ENCODE measurements around the gene RBBP8NL.

The RBBP8NL gene

GRCh38 chr20:62387933-62388635 lies 39.3 kb downstream of the RBBP8NL start:
- Histone ChIP-seq H3K4me3 (ENCODE audit: low read depth, low read length) (peak overlapping the region; percentile 100), H2AFZ (ENCODE audit: low read length, unreplicated experiment) (no peak overlapping the region), H3K36me3 (ENCODE audit: insufficient read depth, low read length) (peaks cover 9% of the 10 kb centered on the region; the same call in 1 of the 2 replicates), H3K27me3 (ENCODE audit: insufficient read depth, low read length) (no peaks in the 10 kb centered on the region), H3K4me1 (ENCODE audit: control insufficient read depth, insufficient read depth, low read length, unreplicated experiment) (peaks cover 14% of the 10 kb centered on the region), H3K79me2 (ENCODE audit: control insufficient read depth, insufficient read depth, low read length, unreplicated experiment) (peaks cover 46% of the 10 kb centered on the region), H3K27ac (ENCODE audit: low read depth, low read length) (peak overlapping the region; percentile 68; the same call in 1 of the 2 replicates)

- peaks cover 46% of the 10 kb centered on the region for H3K79me2 ChIP-seq (ENCODE audit: control insufficient read depth, insufficient read depth, low read length, unreplicated experiment)
- peak overlapping the region; percentile 100 for H3K4me3 ChIP-seq (ENCODE audit: low read depth, low read length)
- H3K36me3 ChIP-seq (ENCODE audit: insufficient read depth, low read length) = peaks cover 9% of the 10 kb centered on the region; the same call in 1 of the 2 replicates
- no peaks in the 10 kb centered on the region for H3K27me3 ChIP-seq (ENCODE audit: insufficient read depth, low read length)
- no peak overlapping the region for H2AFZ ChIP-seq (ENCODE audit: low read length, unreplicated experiment)
- H3K4me1 ChIP-seq (ENCODE audit: control insufficient read depth, insufficient read depth, low read length, unreplicated experiment) = peaks cover 14% of the 10 kb centered on the region
- H3K27ac ChIP-seq (ENCODE audit: low read depth, low read length) = peak overlapping the region; percentile 68; the same call in 1 of the 2 replicates
These were observed 40.0 kb downstream of the RBBP8NL start for GRCh38 chr20:62387219-62387913.

GRCh38 chr20:62386383-62387218 lies 40.7 kb downstream of the RBBP8NL start, which contains the start of gene RPS21:
Gene RPS21, plus strand, starts transcription at chr20:62387103. Its CDS starts 236 bp downstream, at chr20:62387339.
- Histone ChIP-seq H3K79me2 (ENCODE audit: control insufficient read depth, insufficient read depth, low read length, unreplicated experiment) (peaks cover 46% of the 10 kb centered on the region), H2AFZ (ENCODE audit: low read length, unreplicated experiment) (peak within 1 kb of the TSS; percentile 97), H3K27ac (ENCODE audit: low read depth, low read length) (peak within 1 kb of the TSS; percentile 68)

GRCh38 chr20:62382306-62383198 lies 44.8 kb downstream of the RBBP8NL start:
- H3K4me1 ChIP-seq (ENCODE audit: control insufficient read depth, insufficient read depth, low read length, unreplicated experiment) = peaks cover 12% of the 10 kb centered on the region
- H3K4me3 ChIP-seq (ENCODE audit: low read depth, low read length) = no peak overlapping the region
- H3K36me3 ChIP-seq (ENCODE audit: insufficient read depth, low read length) = peaks cover 4% of the 10 kb centered on the region
- no peak overlapping the region for H3K27ac ChIP-seq (ENCODE audit: low read depth, low read length)
- H2AFZ ChIP-seq (ENCODE audit: low read length, unreplicated experiment) = no peak overlapping the region
- H3K79me2 ChIP-seq (ENCODE audit: control insufficient read depth, insufficient read depth, low read length, unreplicated experiment) = peaks cover 28% of the 10 kb centered on the region
- no peaks in the 10 kb centered on the region for H3K27me3 ChIP-seq (ENCODE audit: insufficient read depth, low read length)

More at GRCh38 chr20:62386383-62387218, 40.7 kb downstream of the RBBP8NL start, which contains the start of gene RPS21:
- peak within 1 kb of the TSS; percentile 100 for H3K4me3 ChIP-seq (ENCODE audit: low read depth, low read length)
- H3K27me3 ChIP-seq (ENCODE audit: insufficient read depth, low read length) = no peaks in the 10 kb centered on the region
- peaks cover 13% of the 10 kb centered on the region for H3K36me3 ChIP-seq (ENCODE audit: insufficient read depth, low read length)
- peaks cover 14% of the 10 kb centered on the region for H3K4me1 ChIP-seq (ENCODE audit: control insufficient read depth, insufficient read depth, low read length, unreplicated experiment)

- Histone ChIP-seq H3K36me3 (ENCODE audit: insufficient read depth, low read length) (peaks cover 4% of the 10 kb centered on the region), H2AFZ (ENCODE audit: low read length, unreplicated experiment) (no peak overlapping the region), H3K27me3 (ENCODE audit: insufficient read depth, low read length) (no peaks in the 10 kb centered on the region), H3K79me2 (ENCODE audit: control insufficient read depth, insufficient read depth, low read length, unreplicated experiment) (peaks cover 21% of the 10 kb centered on the region), H3K4me3 (ENCODE audit: low read depth, low read length) (no peak overlapping the region), H3K27ac (ENCODE audit: low read depth, low read length) (no peak overlapping the region), H3K4me1 (ENCODE audit: control insufficient read depth, insufficient read depth, low read length, unreplicated experiment) (peaks cover 12% of the 10 kb centered on the region)
These were observed 45.5 kb downstream of the RBBP8NL start for GRCh38 chr20:62381842-62382241.

- Histone ChIP-seq H3K27ac (ENCODE audit: low read depth, low read length) (no peak overlapping the region), H3K4me1 (ENCODE audit: control insufficient read depth, insufficient read depth, low read length, unreplicated experiment) (peaks cover 12% of the 10 kb centered on the region), H3K4me3 (ENCODE audit: low read depth, low read length) (no peak overlapping the region), H3K79me2 (ENCODE audit: control insufficient read depth, insufficient read depth, low read length, unreplicated experiment) (peaks cover 15% of the 10 kb centered on the region), H3K27me3 (ENCODE audit: insufficient read depth, low read length) (no peaks in the 10 kb centered on the region), H2AFZ (ENCODE audit: low read length, unreplicated experiment) (no peak overlapping the region), H3K36me3 (ENCODE audit: insufficient read depth, low read length) (peaks cover 4% of the 10 kb centered on the region)
These were observed 46.0 kb downstream of the RBBP8NL start for GRCh38 chr20:62381202-62381797.

GRCh38 chr20:62378215-62378614 lies 49.1 kb downstream of the RBBP8NL start:
- Histone ChIP-seq H3K27me3 (ENCODE audit: insufficient read depth, low read length) (no peaks in the 10 kb centered on the region), H2AFZ (ENCODE audit: low read length, unreplicated experiment) (no peak overlapping the region), H3K79me2 (ENCODE audit: control insufficient read depth, insufficient read depth, low read length, unreplicated experiment) (no peaks in the 10 kb centered on the region), H3K4me1 (ENCODE audit: control insufficient read depth, insufficient read depth, low read length, unreplicated experiment) (peaks cover 18% of the 10 kb centered on the region), H3K27ac (ENCODE audit: low read depth, low read length) (no peak overlapping the region), H3K4me3 (ENCODE audit: low read depth, low read length) (no peak overlapping the region), H3K36me3 (ENCODE audit: insufficient read depth, low read length) (peaks cover 4% of the 10 kb centered on the region)

GRCh38 chr20:62377615-62378178 lies 49.6 kb downstream of the RBBP8NL start:
- H3K79me2 ChIP-seq (ENCODE audit: control insufficient read depth, insufficient read depth, low read length, unreplicated experiment) = no peaks in the 10 kb centered on the region
- no peak overlapping the region for H3K4me3 ChIP-seq (ENCODE audit: low read depth, low read length)
- H3K27ac ChIP-seq (ENCODE audit: low read depth, low read length) = no peak overlapping the region
- H3K4me1 ChIP-seq (ENCODE audit: control insufficient read depth, insufficient read depth, low read length, unreplicated experiment) = peaks cover 18% of the 10 kb centered on the region
- H3K27me3 ChIP-seq (ENCODE audit: insufficient read depth, low read length) = no peaks in the 10 kb centered on the region
- peaks cover 4% of the 10 kb centered on the region for H3K36me3 ChIP-seq (ENCODE audit: insufficient read depth, low read length)
- no peak overlapping the region for H2AFZ ChIP-seq (ENCODE audit: low read length, unreplicated experiment)

GRCh38 chr20:62377064-62377461 lies 50.3 kb downstream of the RBBP8NL start:
- no peak overlapping the region for H3K27ac ChIP-seq (ENCODE audit: low read depth, low read length)
- no peak overlapping the region for H3K4me3 ChIP-seq (ENCODE audit: low read depth, low read length)
- peaks cover 18% of the 10 kb centered on the region for H3K4me1 ChIP-seq (ENCODE audit: control insufficient read depth, insufficient read depth, low read length, unreplicated experiment)
- no peak overlapping the region for H2AFZ ChIP-seq (ENCODE audit: low read length, unreplicated experiment)
- no peaks in the 10 kb centered on the region for H3K27me3 ChIP-seq (ENCODE audit: insufficient read depth, low read length)
- H3K36me3 ChIP-seq (ENCODE audit: insufficient read depth, low read length) = peaks cover 3% of the 10 kb centered on the region
- no peaks in the 10 kb centered on the region for H3K79me2 ChIP-seq (ENCODE audit: control insufficient read depth, insufficient read depth, low read length, unreplicated experiment)

Measured in ACC112 (cell line).